Activated CD4-positive, alpha-beta T cell treated with anti-CD3 and anti-CD28 coated beads for 4 hours (primary cell): ENCODE measurements around the gene CCDC184.
"Not testable (repeated sequence)": the region's sequence is repeated elsewhere in the genome, so short reads cannot be mapped to it uniquely, and the experiment has no call there.

Experiments
- DNase-seq, 2 donors: peaks; one replicate each; pipeline ENCODE4 v3.0.0-alpha.2; 2020

CCDC184 gene

DNA sequence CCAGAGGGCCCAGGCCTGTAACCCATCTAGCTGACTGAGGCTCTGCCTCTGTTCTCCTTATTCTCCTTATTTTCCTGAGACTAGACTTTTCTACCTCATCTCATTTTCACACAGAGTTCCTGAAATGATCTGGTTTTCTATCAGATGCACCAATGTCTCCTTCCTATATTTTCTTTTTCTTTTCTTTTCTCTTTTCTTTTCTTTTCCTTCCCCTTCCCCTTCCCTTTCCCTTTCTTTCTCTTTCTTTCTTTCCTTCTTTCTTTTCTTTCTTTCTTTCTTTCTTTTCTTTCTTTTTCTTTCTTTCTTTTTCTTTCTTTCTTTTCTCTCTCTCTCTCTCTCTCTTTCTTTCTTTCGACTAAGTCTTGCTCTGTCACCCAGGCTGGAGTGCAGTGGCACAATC, 3.0 kb upstream of the CCDC184 start:
- DNase-seq = no peak

GRCh38 chr12:48180857-48181495, 2.5 kb upstream of the CCDC184 start:
- DNase-seq = no peak

- DNase-seq = no peak
Measured at GRCh38 chr12:48182631-48183030, 813 bp upstream of the CCDC184 start.

DNA sequence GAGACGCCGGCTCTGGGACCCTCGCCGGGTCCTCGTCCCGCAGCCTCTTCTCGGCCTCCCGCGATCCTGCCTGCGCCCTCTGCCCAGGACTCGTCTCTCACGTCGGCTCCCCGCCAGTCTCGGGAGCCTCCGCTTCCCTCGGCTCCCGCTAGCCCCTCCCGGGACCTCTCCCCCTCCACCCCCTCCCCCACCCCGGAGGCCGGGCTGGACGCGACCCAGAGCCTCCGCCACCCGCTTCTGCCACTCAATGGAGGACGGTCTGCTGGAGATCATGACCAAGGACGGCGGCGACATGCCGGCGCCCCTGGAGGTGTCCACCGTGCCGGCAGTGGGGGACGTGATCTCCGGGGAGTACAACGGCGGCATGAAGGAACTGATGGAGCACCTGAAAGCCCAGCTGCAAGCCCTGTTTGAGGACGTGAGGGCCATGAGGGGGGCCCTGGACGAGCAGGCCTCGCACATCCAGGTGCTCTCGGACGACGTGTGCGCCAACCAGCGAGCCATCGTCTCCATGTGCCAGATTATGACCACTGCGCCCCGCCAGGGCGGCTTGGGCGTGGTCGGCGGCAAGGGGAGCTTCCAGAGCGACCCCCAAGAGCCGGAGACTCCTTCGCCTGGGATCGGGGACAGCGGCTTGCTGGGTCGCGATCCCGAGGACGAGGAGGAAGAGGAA, 568 bp downstream of the CCDC184 start:
- DNase-seq = peak in 1 of 2 donors; percentile 10

DNA sequence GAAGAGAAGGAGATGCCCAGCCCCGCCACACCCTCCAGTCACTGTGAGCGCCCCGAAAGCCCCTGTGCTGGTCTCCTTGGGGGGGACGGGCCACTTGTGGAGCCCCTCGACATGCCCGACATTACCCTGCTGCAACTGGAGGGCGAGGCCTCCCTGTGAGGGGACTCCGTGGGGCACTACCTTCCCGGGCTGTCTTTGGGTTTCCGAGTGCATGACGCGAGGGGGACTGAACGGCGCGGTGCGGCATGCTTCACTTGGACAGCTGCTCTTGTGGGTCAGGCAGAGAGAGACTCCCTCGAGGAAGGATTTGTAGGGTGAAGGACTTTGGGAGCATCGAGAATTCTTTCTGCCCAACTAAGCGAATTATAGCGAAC, 1.1 kb downstream of the CCDC184 start:
- no peak for DNase-seq

DNA sequence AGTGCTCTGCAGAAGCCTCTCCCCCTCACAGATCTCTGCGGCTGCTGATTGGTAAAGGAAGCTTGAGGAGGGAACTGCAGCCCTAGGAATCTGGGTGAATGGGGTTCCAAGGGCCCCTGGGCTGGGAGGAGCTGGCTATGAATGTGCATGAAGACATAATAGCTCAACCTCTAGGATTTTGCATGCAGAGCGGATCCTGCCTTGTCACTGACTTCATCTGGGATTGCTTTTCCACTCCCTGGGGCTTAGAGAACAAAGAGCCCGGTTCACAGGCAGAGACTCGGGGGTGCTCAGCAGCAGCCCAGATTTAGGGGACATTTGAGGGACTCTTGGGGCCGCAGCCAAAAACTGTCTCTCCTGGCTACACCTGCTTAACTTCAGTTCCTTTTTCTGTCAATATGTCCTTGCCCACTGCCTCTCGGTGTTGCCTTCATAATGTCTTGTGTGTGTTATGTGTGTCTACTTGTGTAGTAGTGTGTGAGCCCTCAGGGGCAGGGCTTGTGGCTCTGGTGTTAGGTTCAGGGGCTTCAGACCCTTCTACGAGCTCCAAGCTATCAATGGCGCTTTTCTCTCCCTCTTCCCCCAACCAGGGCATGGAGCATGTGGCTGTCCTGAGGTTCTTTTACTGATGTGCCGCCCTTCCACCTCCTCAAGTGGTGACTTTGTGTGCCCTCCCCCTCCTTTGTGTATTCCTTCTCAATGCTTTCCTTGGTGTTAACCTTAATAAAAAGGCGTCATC, 1.9 kb downstream of the CCDC184 start:
- no peak for DNase-seq

DNA sequence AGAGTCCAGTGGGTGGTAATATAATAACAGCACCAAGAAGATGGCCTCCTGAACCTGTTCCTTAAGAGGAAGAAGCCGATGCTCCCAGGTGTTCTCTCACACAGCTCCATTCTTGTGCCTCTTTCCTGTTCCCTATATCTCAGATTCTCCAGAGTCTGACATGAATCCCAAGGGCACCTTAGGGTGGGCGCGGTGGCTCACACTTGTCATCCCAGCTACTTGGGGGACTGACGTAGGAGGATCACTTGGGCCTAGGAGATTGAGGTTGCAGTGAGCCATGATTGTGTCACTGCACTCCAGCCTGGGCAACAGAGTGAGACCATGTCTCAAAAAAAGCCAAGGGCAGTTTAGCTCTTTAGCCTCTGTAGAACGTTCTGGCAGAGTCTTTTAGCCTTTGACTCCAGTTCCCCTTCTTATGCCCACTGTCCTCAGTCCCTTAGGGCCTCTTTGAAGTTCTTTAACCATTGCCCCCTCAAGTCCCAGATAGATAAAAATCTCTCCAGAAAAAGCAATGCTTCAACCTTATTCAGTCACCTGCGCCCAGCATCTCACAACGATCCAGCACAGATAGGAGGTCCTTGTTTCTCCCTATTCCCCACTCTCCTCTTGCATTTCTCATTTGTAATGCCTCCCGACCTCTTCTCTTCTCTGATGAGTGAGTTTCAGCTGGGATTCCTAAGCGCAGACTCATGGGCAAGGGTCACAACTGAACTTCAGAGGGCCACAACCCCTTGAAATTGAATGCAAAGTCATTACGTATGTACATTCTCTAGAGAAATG, 4.7 kb downstream of the CCDC184 start:
- DNase-seq = no peak

DNA sequence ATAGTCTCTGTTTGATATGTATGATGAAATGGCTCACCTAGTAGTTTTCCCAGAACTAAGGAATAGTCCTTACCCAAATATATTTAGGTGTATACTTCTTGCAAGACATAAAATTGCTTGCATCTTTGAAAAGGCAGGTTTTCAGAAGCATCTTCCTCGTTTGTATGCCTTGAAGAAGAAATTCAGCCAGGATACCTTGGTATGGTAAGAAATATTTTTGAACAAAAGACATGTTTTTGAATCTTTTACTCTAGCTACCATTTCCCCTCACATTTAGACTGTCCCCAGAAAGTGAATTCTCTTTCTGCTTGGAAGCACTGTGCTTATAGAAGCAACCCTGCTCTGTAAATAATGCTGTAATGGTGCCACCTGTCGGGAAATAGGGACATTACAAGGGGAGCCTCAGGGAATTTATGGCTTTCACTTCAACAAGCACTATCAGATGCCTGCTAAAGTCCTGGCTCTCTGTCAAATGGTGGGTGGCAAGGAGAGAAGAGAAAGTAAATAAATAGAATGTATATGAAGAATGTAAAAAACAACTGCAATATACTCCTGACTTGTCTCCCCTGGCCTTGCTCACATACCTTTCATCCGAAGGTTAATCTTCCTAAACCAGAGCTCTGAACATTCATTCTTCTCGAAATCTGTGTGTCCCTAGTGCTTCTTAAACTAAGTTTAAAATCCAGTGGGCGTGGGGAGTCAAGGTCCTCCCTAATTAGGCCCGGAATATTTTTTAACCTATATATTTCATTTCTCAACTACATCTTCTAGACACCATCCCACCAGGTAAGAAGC, 6.1 kb downstream of the CCDC184 start:
- peak; percentile 48 to 74 for DNase-seq

- no peak for DNase-seq
Measured at GRCh38 chr12:48191096-48191495, 7.7 kb downstream of the CCDC184 start.

DNA sequence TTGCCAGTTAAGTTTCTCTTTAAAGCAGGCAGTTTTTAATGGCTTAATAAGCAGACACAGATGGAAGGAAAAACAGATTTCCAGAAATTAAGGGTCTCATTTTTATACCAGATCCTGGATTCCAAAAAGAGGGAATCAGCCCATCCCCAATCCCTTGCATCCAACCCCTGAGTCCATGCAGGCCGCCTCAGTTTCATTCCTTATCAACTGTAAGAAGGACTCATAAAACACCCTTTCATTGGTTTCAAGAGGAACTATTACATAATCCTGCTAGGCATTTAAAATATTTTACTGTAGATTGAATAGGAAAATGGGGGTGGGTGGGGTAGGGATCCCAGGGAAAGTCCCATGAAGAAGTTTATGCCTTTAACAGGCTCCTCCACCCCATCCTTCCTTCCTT, 9.4 kb downstream of the CCDC184 start:
- DNase-seq = no peak

DNA sequence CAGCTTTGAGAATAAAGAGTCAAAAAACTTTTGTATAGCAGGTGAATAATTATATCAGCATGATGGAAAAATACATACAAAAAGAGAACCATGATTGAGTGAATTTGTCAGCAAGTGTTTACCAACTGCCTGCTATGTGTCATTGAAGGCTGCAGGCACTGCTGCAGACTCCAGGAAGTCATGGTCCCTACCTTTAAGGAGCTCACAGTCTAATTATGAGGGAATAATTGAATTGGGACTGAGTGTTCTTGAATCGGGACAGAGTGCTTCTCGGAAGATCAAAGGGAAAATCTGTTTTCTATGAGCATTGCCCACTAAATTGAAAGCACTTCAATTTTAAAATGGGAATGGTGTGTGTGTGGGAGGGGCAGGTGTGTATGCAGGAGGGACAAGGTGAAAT, 10.2 kb downstream of the CCDC184 start:
- DNase-seq = no peak

GRCh38 chr12:48194799-48195201, 11.4 kb downstream of the CCDC184 start:
- DNase-seq = no peak

GRCh38 chr12:48197549-48197970, 14.1 kb downstream of the CCDC184 start:
- no peak for DNase-seq

- peak; percentile 86 to 87 for DNase-seq
Measured at GRCh38 chr12:48197971-48198671, 14.7 kb downstream of the CCDC184 start.

DNA sequence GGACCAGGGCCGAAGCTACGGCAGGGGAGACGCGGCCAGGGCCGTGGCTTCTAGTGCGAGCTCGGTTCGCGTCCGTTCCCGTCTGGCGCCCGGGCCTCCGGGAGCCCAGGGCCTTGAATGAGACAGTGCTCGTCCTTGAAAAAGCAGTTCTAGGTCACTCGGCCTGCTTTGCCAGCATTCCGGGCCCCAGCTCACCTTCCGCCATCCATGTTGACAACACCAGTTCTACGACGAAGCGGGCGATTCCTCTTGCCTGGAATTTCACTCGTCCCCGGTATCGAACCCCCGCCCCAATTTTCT, 15.2 kb downstream of the CCDC184 start:
- peak in 1 of 2 donors; percentile 19 for DNase-seq

DNA sequence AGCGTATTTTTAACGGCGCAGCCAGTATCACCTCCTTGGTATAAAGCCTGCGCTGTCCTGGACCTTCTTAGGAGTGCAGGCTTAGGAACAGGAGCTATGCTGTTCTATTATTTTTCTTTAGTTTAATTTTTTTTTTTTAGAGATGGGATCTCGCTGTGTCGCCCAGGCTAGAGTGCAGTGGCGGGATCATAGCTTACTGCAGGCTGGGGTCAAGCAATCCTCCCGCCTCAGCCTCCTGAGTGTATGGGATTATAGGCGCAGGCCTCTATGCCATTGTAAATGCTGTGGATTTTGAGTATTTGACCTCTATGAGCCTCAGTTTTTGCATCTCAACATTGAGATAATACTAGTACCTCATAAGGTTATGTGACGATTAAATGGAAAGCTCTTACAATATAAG, 15.5 kb downstream of the CCDC184 start:
- DNase-seq = no peak

GRCh38 chr12:48199774-48200221, 16.4 kb downstream of the CCDC184 start:
- DNase-seq = peak; percentile 31 to 44

DNA sequence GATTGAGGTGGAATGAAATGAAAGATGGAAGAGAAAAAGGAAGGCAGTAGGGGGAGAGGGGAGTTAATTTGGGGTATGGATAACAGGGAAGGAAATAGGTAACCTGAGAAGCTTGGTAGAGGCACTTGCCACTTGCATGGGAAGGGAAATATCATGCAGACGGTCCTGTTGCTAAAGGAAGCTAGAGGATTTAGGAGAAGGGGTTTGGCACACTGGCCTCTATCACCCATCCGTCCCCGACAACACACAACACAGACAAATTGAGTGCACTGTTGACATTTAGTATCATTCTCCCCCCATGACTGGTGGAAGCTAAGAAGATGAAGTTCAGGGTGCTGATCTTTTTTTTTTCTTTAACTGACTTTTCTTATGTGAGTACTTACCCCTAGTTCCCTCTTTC, 17.6 kb downstream of the CCDC184 start:
- DNase-seq = no peak

- DNase-seq = no peak
Measured at GRCh38 chr12:48201516-48201915, 18.1 kb downstream of the CCDC184 start.

DNA sequence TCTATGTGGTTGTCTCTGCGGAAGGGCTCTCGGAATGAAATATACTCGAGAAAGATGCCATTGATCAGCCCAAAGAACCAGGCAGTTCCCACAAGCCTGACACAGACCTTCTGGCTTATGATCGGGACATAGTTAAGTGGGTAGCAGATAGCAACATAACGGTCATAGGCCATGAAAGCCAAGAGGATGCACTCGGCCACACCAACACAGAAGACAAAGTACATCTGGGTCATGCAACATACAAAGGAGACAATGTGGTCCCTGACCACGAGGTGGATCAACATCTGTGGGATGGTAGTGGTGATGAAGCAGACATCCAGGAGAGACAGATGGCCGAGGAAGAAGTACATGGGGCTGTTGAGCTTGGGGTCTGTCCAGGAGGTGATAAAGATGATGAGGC, 19.3 kb downstream of the CCDC184 start:
- no peak for DNase-seq

GRCh38 chr12:48203192-48203591, 19.7 kb downstream of the CCDC184 start, which contains the start of gene OR10AD1:
Gene OR10AD1 (minus strand): TSS chr12:48203292. CDS start chr12:48203292, 0 bp downstream.
- DNase-seq = no peak

GRCh38 chr12:48209495-48209894, 26.1 kb downstream of the CCDC184 start:
- not testable (repeated sequence) for DNase-seq
